ENCODE measurements around the gene MON2.

The MON2 gene

GRCh38 chr12:62613081-62613480, 146.5 kb downstream of the MON2 start:
- no peak for DNase-seq (ENCODE audit: low read depth)
- TF ChIP-seq, protein P1, sequence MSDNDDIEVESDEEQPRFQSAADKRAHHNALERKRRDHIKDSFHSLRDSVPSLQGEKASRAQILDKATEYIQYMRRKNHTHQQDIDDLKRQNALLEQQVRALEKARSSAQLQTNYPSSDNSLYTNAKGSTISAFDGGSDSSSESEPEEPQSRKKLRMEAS (IDR thresholded peaks at IDR 0.05; ENCODE audit: low read depth, low read length), result no peak
- TF ChIP-seq, protein P2, sequence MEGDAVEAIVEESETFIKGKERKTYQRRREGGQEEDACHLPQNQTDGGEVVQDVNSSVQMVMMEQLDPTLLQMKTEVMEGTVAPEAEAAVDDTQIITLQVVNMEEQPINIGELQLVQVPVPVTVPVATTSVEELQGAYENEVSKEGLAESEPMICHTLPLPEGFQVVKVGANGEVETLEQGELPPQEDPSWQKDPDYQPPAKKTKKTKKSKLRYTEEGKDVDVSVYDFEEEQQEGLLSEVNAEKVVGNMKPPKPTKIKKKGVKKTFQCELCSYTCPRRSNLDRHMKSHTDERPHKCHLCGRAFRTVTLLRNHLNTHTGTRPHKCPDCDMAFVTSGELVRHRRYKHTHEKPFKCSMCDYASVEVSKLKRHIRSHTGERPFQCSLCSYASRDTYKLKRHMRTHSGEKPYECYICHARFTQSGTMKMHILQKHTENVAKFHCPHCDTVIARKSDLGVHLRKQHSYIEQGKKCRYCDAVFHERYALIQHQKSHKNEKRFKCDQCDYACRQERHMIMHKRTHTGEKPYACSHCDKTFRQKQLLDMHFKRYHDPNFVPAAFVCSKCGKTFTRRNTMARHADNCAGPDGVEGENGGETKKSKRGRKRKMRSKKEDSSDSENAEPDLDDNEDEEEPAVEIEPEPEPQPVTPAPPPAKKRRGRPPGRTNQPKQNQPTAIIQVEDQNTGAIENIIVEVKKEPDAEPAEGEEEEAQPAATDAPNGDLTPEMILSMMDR (IDR thresholded peaks at IDR 0.05; ENCODE audit: low read depth, low read length), result no peak
- TF ChIP-seq POLR2A (IDR thresholded peaks at IDR 0.05; ENCODE audit: extremely low read depth, insufficient read length) (no peak), MYC (IDR thresholded peaks at IDR 0.05; ENCODE audit: low read depth, low read length) (no peak)
- no peak overlapping the region for H3K4me3 ChIP-seq (ENCODE audit: low read depth, low read length)

GRCh38 chr12:62618319-62618718, 151.7 kb downstream of the MON2 start:
- no peak overlapping the region for H3K4me3 ChIP-seq (ENCODE audit: low read depth, low read length)
- no peak for DNase-seq (ENCODE audit: low read depth)
- TF ChIP-seq, protein P1 (IDR thresholded peaks at IDR 0.05; ENCODE audit: low read depth, low read length), result no peak

- TF ChIP-seq POLR2A (IDR thresholded peaks at IDR 0.05; ENCODE audit: extremely low read depth, insufficient read length), result no peak
- no peak for TF ChIP-seq MYC (IDR thresholded peaks at IDR 0.05; ENCODE audit: low read depth, low read length)
- TF ChIP-seq, protein P2 (IDR thresholded peaks at IDR 0.05; ENCODE audit: low read depth, low read length), result no peak
- TF ChIP-seq, protein P1 (IDR thresholded peaks at IDR 0.05; ENCODE audit: low read depth, low read length), result no peak
- DNase-seq (ENCODE audit: low read depth), result no peak
- no peak overlapping the region for H3K4me3 ChIP-seq (ENCODE audit: low read depth, low read length)
Observed at GRCh38 chr12:62618930-62619329, 152.3 kb downstream of the MON2 start.

DNA sequence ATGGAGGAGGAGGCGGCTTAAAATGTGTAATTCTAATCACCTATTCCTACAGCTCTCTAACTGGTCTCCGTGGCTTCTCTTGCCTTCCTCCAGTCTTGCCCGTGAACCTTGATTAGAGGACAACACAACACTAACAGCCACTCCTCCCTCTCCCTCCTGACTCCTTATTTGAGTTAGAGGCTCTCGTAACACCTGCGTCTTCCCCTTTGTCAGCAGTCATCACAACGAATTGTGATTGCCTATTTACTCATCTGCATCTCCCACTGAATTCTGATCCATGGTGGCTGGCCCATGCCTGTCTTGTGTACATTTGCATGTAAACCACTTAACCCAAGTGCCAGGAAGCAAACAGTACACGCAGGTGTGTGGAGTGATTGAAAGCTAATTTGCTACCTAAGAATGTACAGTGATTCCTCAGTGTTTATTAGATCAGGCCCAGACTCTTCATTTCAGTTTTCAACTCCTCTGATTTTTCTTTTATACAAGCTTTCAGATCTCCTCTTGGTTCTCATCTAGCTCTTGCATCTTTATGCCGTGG, 154.5 kb downstream of the MON2 start:
- no peak for DNase-seq (ENCODE audit: low read depth)
- H3K4me3 ChIP-seq (ENCODE audit: low read depth, low read length), result no peak overlapping the region
- TF ChIP-seq MYC (IDR thresholded peaks at IDR 0.05; ENCODE audit: low read depth, low read length), result no peak

- H3K4me3 ChIP-seq (ENCODE audit: low read depth, low read length), result no peak overlapping the region
- DNase-seq (ENCODE audit: low read depth), result no peak
- TF ChIP-seq POLR2A (IDR thresholded peaks at IDR 0.05; ENCODE audit: extremely low read depth, insufficient read length) (no peak), MYC (IDR thresholded peaks at IDR 0.05; ENCODE audit: low read depth, low read length) (no peak)
Observed at GRCh38 chr12:62622177-62622576, 155.6 kb downstream of the MON2 start.

- no peak overlapping the region for H3K4me3 ChIP-seq (ENCODE audit: low read depth, low read length)
- no peak for TF ChIP-seq MYC (IDR thresholded peaks at IDR 0.05; ENCODE audit: low read depth, low read length)
- TF ChIP-seq, protein P1 (IDR thresholded peaks at IDR 0.05; ENCODE audit: low read depth, low read length), result peak; percentile 20; the same call in 1 of the 2 replicates
- peak; percentile 92 for DNase-seq (ENCODE audit: low read depth)
Observed at GRCh38 chr12:62625228-62625627, 158.6 kb downstream of the MON2 start.

DNA sequence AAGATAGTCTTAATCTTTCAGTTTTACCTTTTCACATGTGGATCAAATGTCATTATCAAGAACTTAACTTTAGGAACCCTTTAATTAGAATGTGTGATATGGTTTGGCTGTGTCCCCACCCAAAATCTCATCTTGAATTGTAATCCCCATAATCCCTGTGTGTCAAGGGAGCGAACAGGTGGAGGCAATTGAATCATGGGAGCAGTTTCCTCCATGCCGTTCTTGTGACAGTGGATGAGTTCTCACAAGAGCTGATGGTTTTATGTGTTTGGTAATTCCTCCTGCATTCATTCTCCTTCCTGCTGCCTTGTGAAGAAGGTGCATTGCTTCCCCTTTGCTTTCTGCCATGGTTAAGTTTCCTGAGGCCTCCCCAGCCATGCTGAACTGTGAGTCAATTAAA, 160.6 kb downstream of the MON2 start:
- TF ChIP-seq, protein P2 (IDR thresholded peaks at IDR 0.05; ENCODE audit: low read depth, low read length), result no peak
- TF ChIP-seq, protein P1 (IDR thresholded peaks at IDR 0.05; ENCODE audit: low read depth, low read length), result no peak
- TF ChIP-seq MYC (IDR thresholded peaks at IDR 0.05; ENCODE audit: low read depth, low read length), result no peak
- peak; percentile 16 for DNase-seq (ENCODE audit: low read depth)
- H3K4me3 ChIP-seq (ENCODE audit: low read depth, low read length), result no peak overlapping the region

GRCh38 chr12:62629413-62629812, 162.8 kb downstream of the MON2 start:
- H3K4me3 ChIP-seq (ENCODE audit: low read depth, low read length), result no peak overlapping the region
- TF ChIP-seq MYC (IDR thresholded peaks at IDR 0.05; ENCODE audit: low read depth, low read length) (no peak), POLR2A (IDR thresholded peaks at IDR 0.05; ENCODE audit: extremely low read depth, insufficient read length) (no peak)
- TF ChIP-seq, protein P2 (IDR thresholded peaks at IDR 0.05; ENCODE audit: low read depth, low read length), result no peak
- TF ChIP-seq, protein P1 (IDR thresholded peaks at IDR 0.05; ENCODE audit: low read depth, low read length), result no peak
- no peak for DNase-seq (ENCODE audit: low read depth)
